Vagina (tissue), 2 donors: ENCODE results near the gene PDCD11. TPM values are rescaled to one million over a fixed set of nuclear protein-coding genes. Genes with fewer than 3 reads are reported as not detected.

Source experiments
- DNase-seq, 2 donors: peaks; one replicate each; pipeline ENCODE4 v3.0.0-alpha.2; 2017; ENCODE audit errors: extremely low spot score in 2 of 2
- H3K27ac ChIP-seq: fragments of 200-600 bp; sonication (generic); one replicate; pipeline ENCODE4 v1.5.1; 2019
- H3K27me3 ChIP-seq: fragments of 200-600 bp; sonication (generic); one replicate; pipeline ENCODE4 v1.5.1; 2019
- H3K36me3 ChIP-seq, 2 donors: fragments of 200-600 bp; sonication (generic); one replicate each; pipeline ENCODE4 v1.5.1; 2017 to 2019
- H3K4me1 ChIP-seq: fragments of 200-600 bp; sonication (generic); one replicate; pipeline ENCODE4 v1.5.1; 2019
- H3K4me3 ChIP-seq, 2 donors: fragments of 200-600 bp; sonication (generic); 1 replicate in 1 of 2; 2 replicates in 1 of 2; pipeline ENCODE4 v1.5.1; 2016 to 2019
- H3K9me3 ChIP-seq: fragments of 200-600 bp; sonication (generic); one replicate; pipeline ENCODE4 v1.5.1; 2019
- CTCF ChIP-seq, 3 experiments: fragments of 450-650 bp in 2 of 3; fragments of 200-600 bp in 1 of 3; sonication (generic) in 1 of 3; IDR thresholded peaks; one replicate each; pipeline ENCODE4 v1.5.1; 2017 to 2019; ENCODE audit warnings: antibody characterized with exemption in 3 of 3, mild to moderate bottlenecking in 2 of 3, moderate library complexity in 2 of 3
- POLR2A ChIP-seq, 2 donors: fragments of 450-650 bp; IDR thresholded peaks; one replicate each; pipeline ENCODE4 v1.6.1; 2017; ENCODE audit warnings: antibody characterized with exemption in 2 of 2, mild to moderate bottlenecking in 2 of 2, moderate library complexity in 2 of 2
- POLR2AphosphoS5 ChIP-seq, 2 donors: sonication (generic); formaldehyde crosslinking; IDR thresholded peaks; one replicate each; pipeline ENCODE4 v1.9.0; 2017; ENCODE audit warnings: antibody characterized with exemption in 2 of 2, mild to moderate bottlenecking in 2 of 2, low read depth in 1 of 2; ENCODE audit not compliant: insufficient read depth in 1 of 2
- intact Hi-C: fragments of 100-400 bp; cut with DNase I; formaldehyde crosslinking; loops from one replicate; pipeline ENCODE4 v1.15.1; 2023
- total RNA-seq: library from RNA; depleted of rRNA; stranded (reverse); fragments of >200 nt; gene quantifications from one replicate; pipeline ENCODE4 v1.2.3, GENCODE V29; 2016

Gene PDCD11
- total RNA-seq, 1 donor from 2014 or later, result 22.8 TPM

GRCh38 chr10:103463499-103463898 lies 67.1 kb downstream of the PDCD11 start:
- intact Hi-C loops, result no loop called here

GRCh38 chr10:103465411-103466179 lies 69.2 kb downstream of the PDCD11 start:
- TF ChIP-seq POLR2AphosphoS5 (IDR thresholded peaks at IDR 0.05; ENCODE audit: insufficient read depth in 1 of 2, low read depth in 1 of 2) (no peak), CTCF (IDR thresholded peaks at IDR 0.05) (no peak), POLR2A (IDR thresholded peaks at IDR 0.05) (no peak)
- DNase-seq, result no peak
- Histone ChIP-seq H3K27me3 (no peaks in the 10 kb centered on the region), H3K4me3 (no peak overlapping the region), H3K27ac (no peak overlapping the region), H3K4me1 (peaks cover 2% of the 10 kb centered on the region), H3K9me3 (no peaks in the 10 kb centered on the region), H3K36me3 (no peaks in the 10 kb centered on the region)
- intact Hi-C loops, result no loop called here

More at GRCh38 chr10:103463499-103463898, 67.1 kb downstream of the PDCD11 start:
- Histone ChIP-seq H3K36me3 (no peaks in the 10 kb centered on the region), H3K4me3 (no peak overlapping the region), H3K9me3 (no peaks in the 10 kb centered on the region), H3K27me3 (no peaks in the 10 kb centered on the region), H3K4me1 (no peaks in the 10 kb centered on the region), H3K27ac (no peak overlapping the region)
- no peak for TF ChIP-seq CTCF (IDR thresholded peaks at IDR 0.05)
- TF ChIP-seq POLR2AphosphoS5 (IDR thresholded peaks at IDR 0.05; ENCODE audit: insufficient read depth in 1 of 2, low read depth in 1 of 2), result no peak
- no peak for TF ChIP-seq POLR2A (IDR thresholded peaks at IDR 0.05)
- no peak for DNase-seq

- Histone ChIP-seq H3K27me3 (no peaks in the 10 kb centered on the region), H3K4me3 (no peak overlapping the region), H3K9me3 (no peaks in the 10 kb centered on the region), H3K36me3 (no peaks in the 10 kb centered on the region), H3K4me1 (peaks cover 13% of the 10 kb centered on the region), H3K27ac (no peak overlapping the region)
- no peak for DNase-seq
- intact Hi-C loops, result no loop called here
- TF ChIP-seq CTCF (IDR thresholded peaks at IDR 0.05), result no peak
- TF ChIP-seq POLR2A (IDR thresholded peaks at IDR 0.05), result no peak
- TF ChIP-seq POLR2AphosphoS5 (IDR thresholded peaks at IDR 0.05; ENCODE audit: insufficient read depth in 1 of 2, low read depth in 1 of 2), result no peak
Measured at GRCh38 chr10:103466734-103467133, 70.3 kb downstream of the PDCD11 start.

GRCh38 chr10:103467406-103467805 lies 71.0 kb downstream of the PDCD11 start:
- no peak for TF ChIP-seq POLR2A (IDR thresholded peaks at IDR 0.05)
- TF ChIP-seq CTCF (IDR thresholded peaks at IDR 0.05), result no peak
- intact Hi-C loops, result no loop called here
- peaks cover 19% of the 10 kb centered on the region for H3K4me1 ChIP-seq
- no peaks in the 10 kb centered on the region for H3K36me3 ChIP-seq
- no peak overlapping the region for H3K4me3 ChIP-seq
- H3K27ac ChIP-seq, result no peak overlapping the region
- H3K27me3 ChIP-seq, result no peaks in the 10 kb centered on the region
- no peaks in the 10 kb centered on the region for H3K9me3 ChIP-seq
- DNase-seq, result no peak

- Histone ChIP-seq H3K27ac (no peak overlapping the region), H3K9me3 (no peaks in the 10 kb centered on the region), H3K36me3 (no peaks in the 10 kb centered on the region), H3K4me1 (peaks cover 19% of the 10 kb centered on the region), H3K27me3 (no peaks in the 10 kb centered on the region), H3K4me3 (no peak overlapping the region)
- no peak for TF ChIP-seq CTCF (IDR thresholded peaks at IDR 0.05)
- DNase-seq, result no peak
- intact Hi-C loops, result no loop called here
Measured at GRCh38 chr10:103469201-103469600, 72.8 kb downstream of the PDCD11 start.
